ENCODE data around the gene C1QTNF12. TPM values are rescaled to one million over a fixed set of nuclear protein-coding genes. Genes with fewer than 3 reads are reported as not detected.
A peak's percentile ranks its signal among the peaks of the same experiment; 100 is the strongest.

Gene C1QTNF12
- total RNA-seq, 1 donor from 2014 or later: 1.2 TPM

- DNase-seq (no peak), ATAC-seq (no peak)
- peaks cover 40% of the 10 kb centered on the region for H3K4me1 ChIP-seq
- H3K4me3 ChIP-seq: peak overlapping the region; percentile 93
- no peaks in the 10 kb centered on the region for H3K27me3 ChIP-seq (ENCODE audit: low read depth)
- TF ChIP-seq, protein P1, sequence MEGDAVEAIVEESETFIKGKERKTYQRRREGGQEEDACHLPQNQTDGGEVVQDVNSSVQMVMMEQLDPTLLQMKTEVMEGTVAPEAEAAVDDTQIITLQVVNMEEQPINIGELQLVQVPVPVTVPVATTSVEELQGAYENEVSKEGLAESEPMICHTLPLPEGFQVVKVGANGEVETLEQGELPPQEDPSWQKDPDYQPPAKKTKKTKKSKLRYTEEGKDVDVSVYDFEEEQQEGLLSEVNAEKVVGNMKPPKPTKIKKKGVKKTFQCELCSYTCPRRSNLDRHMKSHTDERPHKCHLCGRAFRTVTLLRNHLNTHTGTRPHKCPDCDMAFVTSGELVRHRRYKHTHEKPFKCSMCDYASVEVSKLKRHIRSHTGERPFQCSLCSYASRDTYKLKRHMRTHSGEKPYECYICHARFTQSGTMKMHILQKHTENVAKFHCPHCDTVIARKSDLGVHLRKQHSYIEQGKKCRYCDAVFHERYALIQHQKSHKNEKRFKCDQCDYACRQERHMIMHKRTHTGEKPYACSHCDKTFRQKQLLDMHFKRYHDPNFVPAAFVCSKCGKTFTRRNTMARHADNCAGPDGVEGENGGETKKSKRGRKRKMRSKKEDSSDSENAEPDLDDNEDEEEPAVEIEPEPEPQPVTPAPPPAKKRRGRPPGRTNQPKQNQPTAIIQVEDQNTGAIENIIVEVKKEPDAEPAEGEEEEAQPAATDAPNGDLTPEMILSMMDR (IDR thresholded peaks at IDR 0.05): no peak
- H3K27ac ChIP-seq: peak overlapping the region; percentile 87
- intact Hi-C loops (cut with DNase I): no loop called here
- no peaks in the 10 kb centered on the region for H3K9me3 ChIP-seq
- peaks cover 5% of the 10 kb centered on the region for H3K36me3 ChIP-seq
Observed at GRCh38 chr1:1274299-1274930, 27.9 kb upstream of the C1QTNF12 start.

DNA sequence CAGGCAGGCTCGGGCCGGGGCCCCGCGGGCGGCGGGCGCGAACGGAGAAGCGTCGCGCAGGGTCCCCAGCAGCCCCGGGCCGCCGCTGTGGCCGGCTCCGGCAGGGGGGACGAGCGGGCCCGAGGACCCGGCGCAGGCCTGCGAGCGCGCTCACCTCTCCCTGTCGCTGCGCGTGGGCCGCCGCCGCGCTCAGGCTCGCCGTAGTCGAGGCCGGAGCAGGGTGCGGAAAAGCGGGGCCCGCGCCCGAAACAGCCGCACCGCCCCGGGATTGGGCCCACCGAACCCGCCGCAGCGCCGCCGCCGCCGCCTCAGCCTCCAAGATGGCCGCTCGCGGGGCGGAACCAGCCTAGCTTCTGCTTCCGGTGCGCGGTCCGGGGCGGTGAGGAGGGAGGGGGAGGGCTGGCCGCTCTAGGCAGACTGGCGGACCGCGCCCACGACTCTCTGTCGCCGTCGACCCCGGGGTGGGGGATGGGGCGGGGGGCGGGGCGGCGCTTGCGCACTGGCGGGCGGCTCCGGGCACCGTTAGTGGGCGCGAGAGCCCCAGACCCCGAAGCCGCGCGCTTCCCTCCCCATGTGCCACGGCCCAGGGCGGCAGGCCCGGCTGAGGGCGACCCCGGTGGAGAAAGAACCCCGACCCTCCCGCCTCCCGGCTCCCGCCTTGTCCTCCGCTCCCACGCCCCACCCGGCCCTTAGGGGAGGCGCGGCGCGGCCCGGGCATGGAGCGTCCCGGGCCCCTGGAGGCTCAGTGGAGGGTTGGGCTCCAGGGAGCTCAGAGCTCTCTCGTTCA lies 27.2 kb upstream of the C1QTNF12 start, which contains the start of gene UBE2J2:
Gene UBE2J2 (minus strand): TSS at position 343 of the 787 bp plus-strand sequence. CDS start 5,862 bp downstream, outside the sequence.
- Histone ChIP-seq H3K27me3 (ENCODE audit: low read depth) (no peaks in the 10 kb centered on the region), H3K27ac (peak within 1 kb of the TSS; percentile 87), H3K9me3 (no peaks in the 10 kb centered on the region), H3K4me1 (peaks cover 40% of the 10 kb centered on the region), H3K36me3 (peaks cover 7% of the 10 kb centered on the region), H3K4me3 (peak within 1 kb of the TSS; percentile 93)
- TF ChIP-seq, protein P1 (IDR thresholded peaks at IDR 0.05): no peak
- DNase-seq (peak; percentile 97), ATAC-seq (peak; percentile 97 to 98)
- intact Hi-C loops (cut with DNase I): no loop called here

DNA sequence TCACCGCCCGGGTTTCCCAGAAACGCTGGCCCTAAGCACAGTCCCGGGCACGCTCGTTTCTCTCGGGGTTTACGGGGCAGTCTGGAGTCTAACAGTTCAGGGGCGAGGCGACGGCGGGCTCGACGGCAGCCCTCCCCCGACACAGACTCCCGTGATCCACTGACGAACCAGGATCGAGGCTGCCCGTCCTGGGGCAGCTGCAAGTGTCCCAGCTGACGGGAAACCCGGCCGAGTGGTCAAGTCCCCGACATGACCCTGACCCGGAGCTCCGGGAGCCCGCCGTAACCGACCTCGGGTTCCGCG lies 26.6 kb upstream of the C1QTNF12 start:
- Histone ChIP-seq H3K27me3 (ENCODE audit: low read depth) (no peaks in the 10 kb centered on the region), H3K9me3 (no peaks in the 10 kb centered on the region), H3K27ac (peak overlapping the region; percentile 87), H3K4me3 (peak overlapping the region; percentile 93), H3K36me3 (peaks cover 12% of the 10 kb centered on the region), H3K4me1 (peaks cover 40% of the 10 kb centered on the region)
- peak in 1 of 2 donors; percentile 1 for ATAC-seq
- TF ChIP-seq, protein P1 (IDR thresholded peaks at IDR 0.05): no peak
- no peak for DNase-seq
- intact Hi-C loops (cut with DNase I): no loop called here

DNA sequence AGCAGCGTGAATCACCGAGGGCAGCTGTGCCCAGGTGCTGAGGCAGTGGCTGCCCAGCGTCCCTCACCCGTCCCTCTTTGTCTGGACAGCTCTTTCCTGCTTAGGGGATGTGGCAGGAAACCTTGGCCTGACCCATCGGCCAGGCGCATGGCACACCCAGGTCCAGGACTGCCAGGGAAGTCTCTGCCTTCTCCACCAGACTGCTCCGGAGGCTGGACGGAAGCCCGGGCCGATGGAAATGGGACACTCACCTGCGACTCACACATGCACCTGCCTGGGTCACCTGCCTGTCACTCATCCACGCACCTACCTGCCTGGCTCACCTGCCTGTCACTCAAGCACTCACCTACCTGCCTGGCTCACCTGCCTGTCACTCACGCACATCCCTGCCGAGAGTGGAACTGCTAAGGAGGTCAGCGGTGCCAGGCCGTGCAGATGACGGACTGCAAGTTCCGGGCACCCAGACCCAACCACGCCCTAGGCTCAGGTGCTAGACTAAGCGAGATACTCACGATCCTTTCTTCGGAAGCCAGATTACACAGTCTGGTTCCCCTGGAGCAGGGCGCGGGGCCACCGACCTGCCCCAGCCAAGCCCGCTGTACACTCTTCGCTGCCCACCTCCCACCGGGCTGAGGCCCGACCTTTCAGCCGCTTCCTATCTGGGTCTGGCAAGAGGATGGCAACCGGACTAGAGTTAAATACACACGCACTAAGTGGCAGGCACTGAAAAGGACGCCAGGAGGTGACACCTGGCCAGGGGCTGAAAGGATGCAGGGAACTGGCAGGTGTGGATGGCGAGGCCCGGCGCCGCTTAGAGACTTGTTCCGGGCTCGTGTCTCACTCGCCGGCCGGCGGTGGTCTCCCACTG lies 26.1 kb upstream of the C1QTNF12 start:
- Histone ChIP-seq H3K27me3 (ENCODE audit: low read depth) (no peaks in the 10 kb centered on the region), H3K36me3 (peaks cover 18% of the 10 kb centered on the region), H3K4me1 (peaks cover 40% of the 10 kb centered on the region), H3K27ac (peak overlapping the region; percentile 87), H3K9me3 (no peaks in the 10 kb centered on the region), H3K4me3 (peak overlapping the region; percentile 93)
- DNase-seq (peak; percentile 65), ATAC-seq (peak; percentile 38)
- TF ChIP-seq, protein P1 (IDR thresholded peaks at IDR 0.05): no peak
- intact Hi-C loops (cut with DNase I): no loop called here

DNA sequence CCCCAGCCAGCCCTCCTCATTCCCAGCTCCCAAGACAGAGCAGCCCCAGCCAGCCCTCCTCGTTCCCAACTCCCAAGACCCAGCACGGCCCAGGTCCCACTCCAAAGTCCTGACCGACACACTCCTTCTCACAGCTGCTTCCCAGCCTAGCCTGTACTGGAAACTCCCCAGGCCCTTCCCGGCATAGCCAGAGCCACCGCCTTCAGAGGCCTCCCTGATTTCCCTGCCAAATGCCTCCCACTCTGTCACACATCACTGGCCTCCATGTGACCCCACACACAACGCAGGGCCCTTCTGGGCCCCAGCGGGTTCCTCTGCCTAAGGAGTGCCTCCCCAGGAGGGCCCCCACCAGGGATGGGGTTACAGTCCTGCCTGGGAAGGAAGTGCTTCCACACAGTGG lies 24.3 kb upstream of the C1QTNF12 start:
- Histone ChIP-seq H3K27me3 (ENCODE audit: low read depth) (no peaks in the 10 kb centered on the region), H3K4me3 (peak overlapping the region; percentile 17), H3K9me3 (no peaks in the 10 kb centered on the region), H3K36me3 (peaks cover 36% of the 10 kb centered on the region), H3K4me1 (peaks cover 40% of the 10 kb centered on the region), H3K27ac (no peak overlapping the region)
- intact Hi-C loops (cut with DNase I): no loop called here
- TF ChIP-seq, protein P1 (IDR thresholded peaks at IDR 0.05): no peak
- DNase-seq: no peak
- no peak for ATAC-seq
